ENCODE data around the gene RPTN. TPM values are rescaled to one million over a fixed set of nuclear protein-coding genes. Genes with fewer than 3 reads are reported as not detected.

RPTN gene
- total and polyA plus RNA-seq, 4 donors, result not detected

- Histone ChIP-seq H3K4me3 (ENCODE audit: low read length in 2 of 2) (no peak overlapping the region), H3K9me3 (ENCODE audit: control insufficient read depth, low read length) (peaks cover 1% of the 10 kb centered on the region), H3K36me3 (ENCODE audit: control insufficient read depth in 1 of 2, insufficient read depth in 2 of 2, low read length in 1 of 2) (no peaks in the 10 kb centered on the region), H3K27ac (ENCODE audit: low read depth in 1 of 2, low read length in 2 of 2) (no peak overlapping the region), H3K4me1 (ENCODE audit: control insufficient read depth in 1 of 2, insufficient read depth in 2 of 2, low read length in 2 of 2) (no peaks in the 10 kb centered on the region), H3K27me3 (ENCODE audit: control insufficient read depth in 1 of 2, insufficient read depth in 2 of 2, low read length in 1 of 2) (peaks cover 0 to 2% of the 10 kb centered on the region in 2 donors)
- DNase-seq (no peak), ATAC-seq (ENCODE audit: low FRiP score) (no peak)
- 72 to 76% methylated on average over 6 of the region's 6 CpGs for WGBS, 2 donors
- intact Hi-C loops (cut with DNase I), result no loop called here
Measured at GRCh38 chr1:152125834-152126443, 33.1 kb downstream of the RPTN start.

GRCh38 chr1:152118915-152119314 lies 40.1 kb downstream of the RPTN start:
- no peaks in the 10 kb centered on the region for H3K36me3 ChIP-seq (ENCODE audit: control insufficient read depth in 1 of 2, insufficient read depth in 2 of 2, low read length in 1 of 2)
- no peaks in the 10 kb centered on the region for H3K9me3 ChIP-seq (ENCODE audit: control insufficient read depth, low read length)
- H3K4me3 ChIP-seq (ENCODE audit: low read length in 2 of 2), result no peak overlapping the region
- intact Hi-C loops (cut with DNase I), result no loop called here
- ATAC-seq (ENCODE audit: low FRiP score) (no peak), DNase-seq (no peak)
- 90 to 92% methylated on average over 1 of the region's 1 CpG for WGBS, 2 donors
- no peaks in the 10 kb centered on the region for H3K27me3 ChIP-seq (ENCODE audit: control insufficient read depth in 1 of 2, insufficient read depth in 2 of 2, low read length in 1 of 2)
- H3K27ac ChIP-seq (ENCODE audit: low read depth in 1 of 2, low read length in 2 of 2), result no peak overlapping the region
- H3K4me1 ChIP-seq (ENCODE audit: control insufficient read depth in 1 of 2, insufficient read depth in 2 of 2, low read length in 2 of 2), result no peaks in the 10 kb centered on the region

GRCh38 chr1:152115344-152115743 lies 43.7 kb downstream of the RPTN start, which contains the start of gene TCHH:
Gene TCHH (minus strand): TSS chr1:152115444. CDS start chr1:152114080, 1,364 bp downstream.
- 53 to 64% methylated on average over 4 of the region's 4 CpGs for WGBS, 2 donors
- H3K27me3 ChIP-seq (ENCODE audit: control insufficient read depth in 1 of 2, insufficient read depth in 2 of 2, low read length in 1 of 2), result no peaks in the 10 kb centered on the region

GRCh38 chr1:152112885-152113432 lies 46.1 kb downstream of the RPTN start:
- no peak for ATAC-seq (ENCODE audit: low FRiP score)
- intact Hi-C loops (cut with DNase I), result no loop called here
- Histone ChIP-seq H3K27ac (ENCODE audit: low read depth in 1 of 2, low read length in 2 of 2) (no peak overlapping the region), H3K27me3 (ENCODE audit: control insufficient read depth in 1 of 2, insufficient read depth in 2 of 2, low read length in 1 of 2) (peaks cover 0 to 3% of the 10 kb centered on the region in 2 donors), H3K36me3 (ENCODE audit: control insufficient read depth in 1 of 2, insufficient read depth in 2 of 2, low read length in 1 of 2) (no peaks in the 10 kb centered on the region), H3K4me3 (ENCODE audit: low read length in 2 of 2) (no peak overlapping the region), H3K9me3 (ENCODE audit: control insufficient read depth, low read length) (peaks cover 6% of the 10 kb centered on the region), H3K4me1 (ENCODE audit: control insufficient read depth in 1 of 2, insufficient read depth in 2 of 2, low read length in 2 of 2) (no peaks in the 10 kb centered on the region)
- no peak for DNase-seq
- WGBS, 2 donors, result 23 to 25% methylated on average over 13 of the region's 13 CpGs

More at GRCh38 chr1:152115344-152115743, 43.7 kb downstream of the RPTN start, which contains the start of gene TCHH:
- H3K27ac ChIP-seq (ENCODE audit: low read depth in 1 of 2, low read length in 2 of 2), result no peak within 1 kb of the TSS
- intact Hi-C loops (cut with DNase I), result no loop called here
- H3K9me3 ChIP-seq (ENCODE audit: control insufficient read depth, low read length), result no peaks in the 10 kb centered on the region
- ATAC-seq (ENCODE audit: low FRiP score) (no peak), DNase-seq (no peak)
- H3K4me1 ChIP-seq (ENCODE audit: control insufficient read depth in 1 of 2, insufficient read depth in 2 of 2, low read length in 2 of 2), result no peaks in the 10 kb centered on the region
- no peak within 1 kb of the TSS for H3K4me3 ChIP-seq (ENCODE audit: low read length in 2 of 2)
- H3K36me3 ChIP-seq (ENCODE audit: control insufficient read depth in 1 of 2, insufficient read depth in 2 of 2, low read length in 1 of 2), result no peaks in the 10 kb centered on the region

- intact Hi-C loops (cut with DNase I), result no loop called here
- WGBS, 2 donors, result 2% methylated on average over 53 of the region's 53 CpGs
- ATAC-seq (ENCODE audit: low FRiP score), result no peak
- Histone ChIP-seq H3K27ac (ENCODE audit: low read depth in 1 of 2, low read length in 2 of 2) (no peak overlapping the region), H3K9me3 (ENCODE audit: control insufficient read depth, low read length) (peaks cover 6% of the 10 kb centered on the region), H3K27me3 (ENCODE audit: control insufficient read depth in 1 of 2, insufficient read depth in 2 of 2, low read length in 1 of 2) (peaks cover 0 to 3% of the 10 kb centered on the region in 2 donors), H3K4me1 (ENCODE audit: control insufficient read depth in 1 of 2, insufficient read depth in 2 of 2, low read length in 2 of 2) (no peaks in the 10 kb centered on the region), H3K36me3 (ENCODE audit: control insufficient read depth in 1 of 2, insufficient read depth in 2 of 2, low read length in 1 of 2) (no peaks in the 10 kb centered on the region), H3K4me3 (ENCODE audit: low read length in 2 of 2) (no peak overlapping the region)
- peak in 1 of 2 donors; percentile 46 for DNase-seq
Measured at GRCh38 chr1:152112101-152112884, 46.7 kb downstream of the RPTN start.

GRCh38 chr1:152111515-152111968 lies 47.5 kb downstream of the RPTN start:
- Histone ChIP-seq H3K9me3 (ENCODE audit: control insufficient read depth, low read length) (peaks cover 6% of the 10 kb centered on the region), H3K4me1 (ENCODE audit: control insufficient read depth in 1 of 2, insufficient read depth in 2 of 2, low read length in 2 of 2) (no peaks in the 10 kb centered on the region), H3K27me3 (ENCODE audit: control insufficient read depth in 1 of 2, insufficient read depth in 2 of 2, low read length in 1 of 2) (peaks cover 0 to 3% of the 10 kb centered on the region in 2 donors), H3K36me3 (ENCODE audit: control insufficient read depth in 1 of 2, insufficient read depth in 2 of 2, low read length in 1 of 2) (no peaks in the 10 kb centered on the region), H3K27ac (ENCODE audit: low read depth in 1 of 2, low read length in 2 of 2) (no peak overlapping the region), H3K4me3 (ENCODE audit: low read length in 2 of 2) (peak overlapping the region in 1 of 2 donors; percentile 27)
- 1% methylated on average over 44 of the region's 44 CpGs for WGBS, 2 donors
- DNase-seq (peak in 1 of 2 donors; percentile 35), ATAC-seq (ENCODE audit: low FRiP score) (no peak)
- intact Hi-C loops (cut with DNase I), result no loop called here

GRCh38 chr1:152110860-152111514 lies 48.0 kb downstream of the RPTN start:
- peak in 1 of 2 donors; percentile 50 for DNase-seq
- intact Hi-C loops (cut with DNase I), result no loop called here
- H3K4me1 ChIP-seq (ENCODE audit: control insufficient read depth in 1 of 2, insufficient read depth in 2 of 2, low read length in 2 of 2), result no peaks in the 10 kb centered on the region
- peak; percentile 57 for ATAC-seq (ENCODE audit: low FRiP score)
- no peak overlapping the region for H3K27ac ChIP-seq (ENCODE audit: low read depth in 1 of 2, low read length in 2 of 2)
- H3K9me3 ChIP-seq (ENCODE audit: control insufficient read depth, low read length), result peaks cover 6% of the 10 kb centered on the region
- H3K4me3 ChIP-seq (ENCODE audit: low read length in 2 of 2), result peak overlapping the region in 1 of 2 donors; percentile 27
- no peaks in the 10 kb centered on the region for H3K36me3 ChIP-seq (ENCODE audit: control insufficient read depth in 1 of 2, insufficient read depth in 2 of 2, low read length in 1 of 2)
- 1% methylated on average over 60 of the region's 60 CpGs for WGBS, 2 donors
- peaks cover 0 to 3% of the 10 kb centered on the region in 2 donors for H3K27me3 ChIP-seq (ENCODE audit: control insufficient read depth in 1 of 2, insufficient read depth in 2 of 2, low read length in 1 of 2)

GRCh38 chr1:152110365-152110859 lies 48.6 kb downstream of the RPTN start:
- peaks cover 6% of the 10 kb centered on the region for H3K9me3 ChIP-seq (ENCODE audit: control insufficient read depth, low read length)
- peak overlapping the region in 1 of 2 donors; percentile 27 for H3K4me3 ChIP-seq (ENCODE audit: low read length in 2 of 2)
- intact Hi-C loops (cut with DNase I), result no loop called here
- WGBS, 2 donors, result 1 to 2% methylated on average over 29 to 31 of the region's 31 CpGs
- H3K36me3 ChIP-seq (ENCODE audit: control insufficient read depth in 1 of 2, insufficient read depth in 2 of 2, low read length in 1 of 2), result no peaks in the 10 kb centered on the region
- no peaks in the 10 kb centered on the region for H3K4me1 ChIP-seq (ENCODE audit: control insufficient read depth in 1 of 2, insufficient read depth in 2 of 2, low read length in 2 of 2)
- ATAC-seq (ENCODE audit: low FRiP score) (peak; percentile 37), DNase-seq (peak; percentile 57 to 82)
- peaks cover 0 to 3% of the 10 kb centered on the region in 2 donors for H3K27me3 ChIP-seq (ENCODE audit: control insufficient read depth in 1 of 2, insufficient read depth in 2 of 2, low read length in 1 of 2)
- H3K27ac ChIP-seq (ENCODE audit: low read depth in 1 of 2, low read length in 2 of 2), result no peak overlapping the region

Data from aorta (tissue), 5 donors.